H1 (cell line): ENCODE measurements around the gene NXN. TPM values are rescaled to one million over a fixed set of nuclear protein-coding genes. Genes with fewer than 3 reads are reported as not detected.

Experiments
- CTCF ChIA-PET: fragments of 300-600 bp; sonication (Branson Sonifier 250); formaldehyde crosslinking; loops from one replicate; lab custom pipeline; 2021; ENCODE audit not compliant: partially characterized antibody; lab: Charles Lee
- POLR2A ChIA-PET: fragments of 300-600 bp; sonication (Branson Sonifier 250); formaldehyde crosslinking; loops from one replicate; lab custom pipeline; 2021; ENCODE audit warnings: inconsistent platforms; ENCODE audit not compliant: partially characterized antibody; lab: Charles Lee
- DNase-seq, 2 experiments: peaks; one replicate each; pipeline versions ENCODE4 v3.0.0 to v3.0.0-alpha.2; 2010 to 2022; ENCODE audit warnings: low spot score in 2 of 2, low read depth in 1 of 2, mixed read lengths in 1 of 2
- FAIRE-seq: peaks from 2 replicates; lab custom pipeline; 2011; peaks lifted over from hg19 to GRCh38; lab: Jason Lieb, UNC
- H2AFZ ChIP-seq: 2 replicates; pipeline ENCODE4 v1.8.1; 2012; ENCODE audit warnings: low read length, inconsistent platforms
- H2AK5ac ChIP-seq: 2 replicates; pipeline ENCODE4 v1.6.1; 2013; ENCODE audit warnings: low read depth, low read length
- H2BK120ac ChIP-seq: replicated peaks from 2 replicates; pipeline ENCODE3; 2013; ENCODE audit warnings: low read depth, low read length, inconsistent platforms
- H2BK12ac ChIP-seq: 2 replicates; pipeline ENCODE4 v1.6.1; 2013; ENCODE audit warnings: low read depth, low read length
- H2BK15ac ChIP-seq: 2 replicates; pipeline ENCODE4 v1.6.1; 2013; ENCODE audit warnings: low read length
- H2BK20ac ChIP-seq: 2 replicates; pipeline ENCODE4 v1.6.1; 2013; ENCODE audit warnings: low read length
- H2BK5ac ChIP-seq: 2 replicates; pipeline ENCODE4 v1.6.1; 2013; ENCODE audit warnings: low read depth, low read length
- H3K14ac ChIP-seq: 2 replicates; pipeline ENCODE4 v1.6.1; 2013; ENCODE audit warnings: inconsistent platforms; ENCODE audit not compliant: insufficient read length
- H3K18ac ChIP-seq: 2 replicates; pipeline ENCODE4 v1.6.1; 2013; ENCODE audit warnings: low read length; ENCODE audit errors: extremely low read depth
- H3K23ac ChIP-seq: 2 replicates; pipeline ENCODE4 v1.6.1; 2013; ENCODE audit warnings: inconsistent platforms; ENCODE audit not compliant: insufficient read length
- H3K23me2 ChIP-seq: 2 replicates; pipeline ENCODE4 v1.6.1; 2013; ENCODE audit warnings: low read depth, low read length
- H3K27ac ChIP-seq: 2 replicates; pipeline ENCODE4 v1.6.1; 2011; ENCODE audit warnings: low read depth, low read length, inconsistent platforms
- H3K27me3 ChIP-seq, 4 experiments: replicated peaks in 1 of 4; 1 replicate in 1 of 4; 2 replicates in 3 of 4; pipeline versions ENCODE4 v1.6.1 to v1.8.1; 2011 to 2013; ENCODE audit warnings: low read length in 3 of 4, mild to moderate bottlenecking in 3 of 4, inconsistent platforms in 2 of 4, mixed read lengths in 2 of 4, moderate library complexity in 1 of 4; ENCODE audit not compliant: control insufficient read depth in 3 of 4, insufficient read depth in 3 of 4; ENCODE audit errors: extremely low read depth in 1 of 4
- H3K36me3 ChIP-seq, 4 experiments: 2 replicates each; pipeline versions ENCODE4 v1.6.1 to v1.8.1; 2011 to 2013; ENCODE audit warnings: mild to moderate bottlenecking in 4 of 4, low read length in 3 of 4, moderate library complexity in 2 of 4, control low read depth in 1 of 4, inconsistent platforms in 1 of 4; ENCODE audit not compliant: insufficient read depth in 4 of 4, control insufficient read depth in 2 of 4
- H3K4ac ChIP-seq: replicated peaks from 2 replicates; pipeline ENCODE3; 2013; ENCODE audit warnings: low read length, low read depth, mixed read lengths, inconsistent platforms; ENCODE audit not compliant: insufficient read length
- H3K4me1 ChIP-seq, 4 experiments: replicated peaks in 1 of 4; 1 replicate in 1 of 4; 2 replicates in 3 of 4; pipeline versions ENCODE4 v1.6.1 to v1.8.1; 2011 to 2013; ENCODE audit warnings: low read length in 3 of 4, inconsistent platforms in 2 of 4, mixed read lengths in 1 of 4; ENCODE audit not compliant: insufficient read depth in 4 of 4, control insufficient read depth in 3 of 4
- H3K4me2 ChIP-seq, 2 experiments: 2 replicates each; pipeline versions ENCODE4 v1.6.1 to v1.8.1; 2011 to 2013; ENCODE audit warnings: low read depth in 2 of 2, low read length in 2 of 2, control low read depth in 1 of 2, inconsistent platforms in 1 of 2, mild to moderate bottlenecking in 1 of 2; ENCODE audit not compliant: insufficient read depth in 1 of 2
- H3K4me3 ChIP-seq, 4 experiments: fragments of 200-600, 300-600 bp in 1 of 4; sonication (generic), shearing (Covaris generic), sonication (Bioruptor Twin) in 1 of 4; 2 replicates each; pipeline versions ENCODE4 v1.5.1 to v1.8.1; 2011 to 2016; ENCODE audit warnings: low read length in 4 of 4, low read depth in 3 of 4, control low read depth in 2 of 4, inconsistent platforms in 2 of 4, mild to moderate bottlenecking in 2 of 4, mixed read lengths in 1 of 4, moderate library complexity in 1 of 4; ENCODE audit not compliant: insufficient read depth in 2 of 4; ENCODE audit errors: extremely low read depth in 1 of 4
- H3K56ac ChIP-seq: replicated peaks from 2 replicates; pipeline ENCODE3; 2013; ENCODE audit warnings: low read depth, mild to moderate bottlenecking, mixed read lengths, low read length, inconsistent platforms; ENCODE audit not compliant: insufficient read length
- H3K79me1 ChIP-seq: 2 replicates; pipeline ENCODE4 v1.6.1; 2013; ENCODE audit warnings: low read depth, low read length, control low read depth
- H3K79me2 ChIP-seq, 2 experiments: 2 replicates each; pipeline versions ENCODE4 v1.6.1 to v1.8.1; 2012 to 2013; ENCODE audit warnings: low read length in 2 of 2, mild to moderate bottlenecking in 2 of 2, inconsistent platforms in 1 of 2; ENCODE audit not compliant: insufficient read depth in 2 of 2, control insufficient read depth in 1 of 2
- H3K9ac ChIP-seq, 4 experiments: replicated peaks in 1 of 4; 1 replicate in 1 of 4; 2 replicates in 3 of 4; pipeline versions ENCODE4 v1.6.1 to v1.8.1; 2011 to 2013; ENCODE audit warnings: low read depth in 3 of 4, low read length in 3 of 4, control low read depth in 2 of 4, mild to moderate bottlenecking in 2 of 4, moderate library complexity in 2 of 4, inconsistent platforms in 1 of 4; ENCODE audit errors: extremely low read depth in 1 of 4
- H3K9me3 ChIP-seq, 2 experiments: 2 replicates each; pipeline versions ENCODE4 v1.6.1 to v1.8.1; 2012 to 2013; ENCODE audit warnings: mild to moderate bottlenecking in 2 of 2, moderate library complexity in 2 of 2, control low read depth in 1 of 2, inconsistent platforms in 1 of 2, low read depth in 1 of 2, low read length in 1 of 2, mixed read lengths in 1 of 2; ENCODE audit not compliant: insufficient read depth in 2 of 2
- H4K20me1 ChIP-seq, 2 experiments: replicated peaks in 1 of 2; 2 replicates each; pipeline versions ENCODE3 to v1.8.1; 2011 to 2013; ENCODE audit warnings: inconsistent platforms in 2 of 2, low read length in 2 of 2, mild to moderate bottlenecking in 1 of 2; ENCODE audit not compliant: insufficient read depth in 2 of 2, control insufficient read depth in 1 of 2
- H4K5ac ChIP-seq: 2 replicates; pipeline ENCODE4 v1.6.1; 2013; ENCODE audit warnings: low read length, low read depth, mixed read lengths, inconsistent platforms; ENCODE audit not compliant: insufficient read length
- H4K8ac ChIP-seq: 2 replicates; pipeline ENCODE4 v1.8.0; 2013; ENCODE audit warnings: mild to moderate bottlenecking, moderate library complexity, low read length, inconsistent platforms; ENCODE audit not compliant: insufficient read depth; ENCODE audit errors: extremely low read depth
- H4K91ac ChIP-seq: replicated peaks from 2 replicates; pipeline ENCODE3; 2013; ENCODE audit warnings: low read length, mixed read lengths, inconsistent platforms; ENCODE audit not compliant: insufficient read length
- BACH1 ChIP-seq: IDR thresholded peaks from 2 replicates; pipeline ENCODE4 v1.6.1; 2012; ENCODE audit warnings: low read length, improper control_type of control experiment
- RXRA ChIP-seq: IDR thresholded peaks from 2 replicates; pipeline ENCODE4 v1.6.1; 2011; ENCODE audit warnings: low read depth, mild to moderate bottlenecking, low read length, moderate library complexity; ENCODE audit not compliant: insufficient read depth
- SRF ChIP-seq: IDR thresholded peaks from 2 replicates; pipeline ENCODE4 v1.6.1; 2011; ENCODE audit warnings: mild to moderate bottlenecking, low read depth, low read length, moderate library complexity
- WGBS, 2 experiments: shearing (Covaris generic) in 1 of 2; methylation state at CpG; one replicate each; pipeline versions ENCODE4 v1.1.6 to v1.1.7; 2013 to 2015; ENCODE audit warnings: low lambda C conversion rate in 2 of 2, mixed read lengths in 2 of 2, inconsistent platforms in 1 of 2, low coverage in 1 of 2, missing lambda C conversion rate in 1 of 2; ENCODE audit not compliant: insufficient replicate concordance in 2 of 2, insufficient coverage in 1 of 2, insufficient read length in 1 of 2; ENCODE audit errors: extremely low coverage in 1 of 2, missing lambda C conversion rate in 1 of 2; 5-methylcytosine and 5-hydroxymethylcytosine counted together
- polyA plus RNA-seq, 7 experiments: library from polyadenylated mRNA; depleted of rRNA in 3 of 7; stranded (reverse) in 5 of 7; unstranded in 2 of 7; fragments of >200 nt in 5 of 7; fragments of 200-250 nt in 2 of 7; gene quantifications; 1 replicate in 5 of 7; 2 replicates in 1 of 7; 4 replicates in 1 of 7; pipeline versions ENCODE4 v1.2.1 to v1.2.3, GENCODE V29; 2011 to 2013; ENCODE audit warnings: missing spikeins in 2 of 7, mixed read lengths in 2 of 7
- total RNA-seq: library from RNA; stranded (reverse); fragmentation: NEBNext Ultra II Directional; extraction: Animal tissue kit (Norgen Biotek cat#: 25700); gene quantifications from 2 replicates; pipeline ENCODE4 v1.2.1, GENCODE V29; 2021
- TF ChIP-seq, protein P1 (sequence below): IDR thresholded peaks from 2 replicates; pipeline ENCODE4 v1.6.1; 2012; ENCODE audit warnings: inconsistent platforms

The NXN gene
- total and polyA plus RNA-seq, 2 of the 8 experiments (the other 6 are each of a cell fraction or from before 2014, with no cell fraction given) = 94.1 to 107 TPM

DNA sequence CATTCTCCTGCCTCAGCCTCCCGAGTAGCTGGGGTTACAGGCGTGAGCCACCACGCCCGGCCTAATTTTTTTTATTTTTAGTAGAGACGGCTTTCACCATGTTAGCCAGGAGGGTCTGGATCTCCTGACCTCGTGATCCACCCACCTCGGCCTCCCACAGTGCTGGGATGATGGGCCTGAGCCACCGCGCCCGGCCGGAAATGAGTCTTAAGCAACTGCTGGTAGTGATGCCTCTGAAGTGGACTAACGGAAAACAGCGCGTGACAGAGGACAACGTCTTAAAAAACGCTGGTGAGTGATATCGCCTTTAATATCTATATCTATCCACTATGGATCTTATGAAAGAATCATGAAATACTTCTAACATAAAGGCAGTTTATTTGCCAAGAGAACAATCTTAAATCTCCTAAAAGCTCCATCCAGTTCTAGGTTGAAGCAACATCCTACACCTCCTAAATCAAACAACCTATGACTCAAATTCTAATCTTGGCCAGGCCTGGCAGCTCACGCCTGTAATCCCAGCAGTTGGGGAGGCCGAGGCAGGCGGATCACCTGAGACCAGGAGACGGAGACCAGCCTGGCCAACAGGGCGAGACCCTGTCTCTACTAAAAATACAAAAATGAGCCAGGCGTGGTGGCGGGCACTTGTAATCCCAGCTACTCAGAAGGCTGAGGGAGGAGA is 69.8 kb downstream of the NXN start:
- no peak for FAIRE-seq
- no peak overlapping the region for H3K4me3 ChIP-seq
- no peaks in the 10 kb centered on the region for H3K27me3 ChIP-seq
- no peaks in the 10 kb centered on the region for H3K23me2 ChIP-seq
- H2AFZ ChIP-seq = no peak overlapping the region
- POLR2A ChIA-PET = interaction anchor here (0.8 to 1.1 kb wide), 2 partner anchors 30 to 68 kb away, joined by 3 read pairs; no protein-coding TSS in a partner anchor
- no peak overlapping the region for H3K18ac ChIP-seq
- no peak overlapping the region for H3K23ac ChIP-seq
- H4K5ac ChIP-seq = no peak overlapping the region
- H3K79me2 ChIP-seq = peaks cover 0 to 63% of the 10 kb centered on the region in 2 experiments; a peak in 2 of 4 replicates
- no peak overlapping the region for H2AK5ac ChIP-seq
- CTCF ChIA-PET = interaction anchor here (0.6 to 2.0 kb wide), 7 partner anchors 16 to 114 kb away, joined by 3 to 8 read pairs (median 4); partner anchors contain the start of genes NXN and TIMM22
- no peak overlapping the region for H4K8ac ChIP-seq
- H3K36me3 ChIP-seq = 0 out of 8 replicates have a peak, but pooled peaks cover 0 to 3% (median 0%) of the 10 kb centered on the region in 4 experiments
- no peak for DNase-seq
- H2BK15ac ChIP-seq = no peak overlapping the region
- H2BK5ac ChIP-seq = no peak overlapping the region
- H4K91ac ChIP-seq = no peak overlapping the region
- no peak overlapping the region for H3K9ac ChIP-seq
- no peak overlapping the region for H3K27ac ChIP-seq
- no peak overlapping the region for H3K14ac ChIP-seq
- H3K4ac ChIP-seq = no peak overlapping the region
- peaks cover 0 to under 1% of the 10 kb centered on the region in 2 experiments for H4K20me1 ChIP-seq
- H3K4me2 ChIP-seq = no peak overlapping the region
- no peak overlapping the region for H2BK120ac ChIP-seq
- WGBS, 2 experiments = 97% methylated on average over 21 of the region's 24 CpGs; no CpG with 5 or more reads in 1 of the 2 experiments
- no peak for TF ChIP-seq SRF
- TF ChIP-seq BACH1 = no peak
- no peak for TF ChIP-seq RXRA
- TF ChIP-seq, protein P1, sequence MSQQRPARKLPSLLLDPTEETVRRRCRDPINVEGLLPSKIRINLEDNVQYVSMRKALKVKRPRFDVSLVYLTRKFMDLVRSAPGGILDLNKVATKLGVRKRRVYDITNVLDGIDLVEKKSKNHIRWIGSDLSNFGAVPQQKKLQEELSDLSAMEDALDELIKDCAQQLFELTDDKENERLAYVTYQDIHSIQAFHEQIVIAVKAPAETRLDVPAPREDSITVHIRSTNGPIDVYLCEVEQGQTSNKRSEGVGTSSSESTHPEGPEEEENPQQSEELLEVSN = no peak
- H3K4me1 ChIP-seq = peaks cover 0 to 1% (median 0%) of the 10 kb centered on the region in 4 experiments; a peak in 3 of 7 replicates
- H2BK20ac ChIP-seq = no peak overlapping the region
- H3K56ac ChIP-seq = no peak overlapping the region
- peaks cover 8% of the 10 kb centered on the region for H3K79me1 ChIP-seq
- H2BK12ac ChIP-seq = no peak overlapping the region
- H3K9me3 ChIP-seq = no peaks in the 10 kb centered on the region
